Right hindlimb (tissue), 1 donor: ENCODE measurements around the gene ZNF550.
"Not testable (repeated sequence)": the region's sequence is repeated elsewhere in the genome, so short reads cannot be mapped to it uniquely, and the experiment has no call there.

Experiments
- DNase-seq: peaks from one replicate; pipeline ENCODE4 v3.0.0-alpha.2; 2018

Gene ZNF550

DNA sequence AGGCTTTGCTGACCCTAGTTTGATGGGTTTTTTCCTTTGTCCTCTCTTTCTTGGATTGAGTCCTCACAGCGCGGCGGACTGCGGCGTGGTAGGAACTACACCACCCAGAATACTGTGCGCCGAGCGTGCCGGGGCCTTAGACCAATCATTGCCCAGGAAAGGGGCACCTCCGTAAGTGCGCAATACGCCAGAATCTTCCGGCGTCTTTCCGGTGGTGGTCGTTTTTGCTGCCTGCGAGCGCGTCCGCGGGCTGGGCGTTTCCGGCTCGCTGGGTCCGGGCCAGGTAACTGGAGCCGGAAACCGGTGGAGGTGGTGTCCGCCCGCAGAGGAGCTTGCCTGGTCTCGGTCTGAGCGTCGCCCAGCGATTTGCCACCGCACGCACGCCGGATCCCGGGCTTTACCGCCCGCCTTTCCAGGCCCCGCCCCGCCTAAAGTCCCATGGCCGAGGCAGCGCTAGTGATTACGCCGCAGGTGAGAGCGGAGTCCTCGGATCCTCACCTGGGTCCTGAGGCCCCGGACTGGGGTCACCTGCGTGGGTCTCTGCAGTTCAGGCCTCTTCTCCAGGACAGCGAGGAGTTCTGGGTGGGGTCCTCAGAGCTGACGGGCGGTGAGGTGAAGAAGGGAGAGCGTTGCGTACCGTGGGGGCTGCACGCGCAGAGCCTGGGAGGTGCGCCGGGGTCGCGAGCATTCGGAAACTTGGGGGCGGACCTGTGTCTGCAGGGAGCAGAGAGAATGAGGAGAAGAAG, 32.4 kb downstream of the ZNF550 start, which contains the start of gene ZNF549:
ZNF549 (plus strand) TSS at position 221 of the 746 bp plus-strand sequence; CDS start at position 439, 218 bp downstream.
- peak; percentile 95 for DNase-seq

DNA sequence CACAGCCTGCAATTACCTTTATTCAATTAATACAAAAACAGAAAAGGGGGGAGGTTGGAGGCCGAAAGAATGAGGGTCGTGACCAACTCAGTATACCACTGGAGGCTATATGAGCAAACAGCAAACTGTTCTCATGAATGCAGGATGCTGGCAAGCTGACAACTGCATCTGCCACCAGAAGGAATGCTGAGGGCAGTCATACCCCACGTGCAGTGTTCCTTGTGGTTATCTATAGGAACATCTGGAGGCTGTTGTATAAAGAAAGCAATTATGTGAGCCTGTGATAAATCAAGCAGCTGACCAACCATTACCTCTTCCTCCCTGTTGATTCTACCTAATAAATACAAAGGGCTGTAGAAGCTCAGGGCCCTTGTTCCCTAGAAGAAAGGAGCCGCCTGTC, 41.6 kb downstream of the ZNF550 start:
- not testable (repeated sequence) for DNase-seq

DNA sequence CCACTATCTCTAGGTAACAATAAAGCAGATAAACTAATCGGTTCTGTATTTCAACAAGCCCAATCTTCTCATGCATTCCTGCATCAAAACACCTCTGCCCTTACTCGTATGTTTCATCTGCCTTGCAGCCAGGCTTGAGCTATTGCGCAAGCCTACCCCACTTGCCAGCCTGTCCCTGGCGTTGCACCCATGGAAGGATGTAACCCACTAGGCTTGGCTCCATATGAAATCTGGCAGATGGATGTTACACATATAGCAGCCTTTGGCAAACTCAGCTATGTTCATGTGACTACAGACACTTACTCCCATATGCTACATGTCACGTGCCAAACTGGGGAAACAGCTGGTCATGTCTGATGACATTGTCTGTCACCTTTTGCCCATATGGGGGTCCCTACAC, 44.4 kb downstream of the ZNF550 start:
- DNase-seq: no peak

DNA sequence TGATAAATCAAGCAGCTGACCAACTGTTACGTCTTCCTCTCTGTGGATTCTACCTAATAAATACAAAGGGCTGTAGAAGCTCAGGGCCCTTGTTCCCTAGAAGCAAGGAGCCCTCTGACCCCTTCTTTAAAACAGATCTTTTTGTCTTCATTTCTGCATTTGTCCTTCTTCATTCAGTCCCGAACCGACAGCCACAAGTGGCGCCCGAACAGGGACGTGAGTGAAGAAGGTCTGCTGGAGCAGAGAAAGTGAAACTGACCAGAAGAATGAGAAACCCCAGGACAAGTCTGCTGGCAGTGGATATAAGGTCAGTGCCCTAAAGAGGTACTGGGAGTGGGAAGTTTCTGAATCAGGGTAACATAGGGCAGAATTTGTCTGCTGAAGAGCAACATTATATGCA, 46.8 kb downstream of the ZNF550 start:
- no peak for DNase-seq

DNA sequence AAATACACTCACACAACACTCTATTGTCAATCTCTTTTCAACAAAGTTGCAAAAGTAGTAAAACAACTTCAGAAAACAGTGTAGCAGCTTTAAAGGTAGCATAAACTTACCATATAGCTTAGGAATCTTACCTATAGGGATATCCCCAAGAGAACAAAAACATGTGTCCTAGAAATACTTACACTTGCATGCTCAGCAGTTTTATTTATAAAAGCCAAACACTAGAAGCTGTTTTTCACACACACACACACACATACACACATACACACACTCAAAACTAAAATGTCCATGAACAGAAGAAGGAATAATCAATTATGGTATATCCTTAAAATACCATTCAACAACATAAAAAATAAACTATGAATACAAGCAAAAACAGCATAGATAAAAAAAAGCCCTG, 48.2 kb downstream of the ZNF550 start:
- no peak for DNase-seq

DNA sequence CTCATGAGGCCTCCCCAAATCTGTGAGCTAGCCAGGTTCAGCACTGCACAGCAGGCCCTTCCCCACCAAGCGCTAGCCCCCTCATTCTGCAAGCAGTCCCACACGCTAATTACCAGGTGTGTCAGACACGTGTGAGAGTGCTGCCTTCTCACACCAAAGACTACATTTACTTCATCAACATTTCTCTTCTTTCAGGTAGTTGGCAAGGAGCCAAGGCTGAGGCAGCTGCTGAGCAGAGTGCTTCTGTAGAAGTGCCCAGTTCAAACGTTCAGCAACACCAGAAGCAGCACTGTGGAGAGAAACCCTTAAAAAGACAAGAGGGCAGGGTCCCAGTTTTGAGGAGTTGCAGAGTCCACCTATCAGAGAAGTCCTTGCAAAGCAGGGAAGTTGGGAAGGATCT, 53.5 kb downstream of the ZNF550 start:
- DNase-seq: no peak

DNA sequence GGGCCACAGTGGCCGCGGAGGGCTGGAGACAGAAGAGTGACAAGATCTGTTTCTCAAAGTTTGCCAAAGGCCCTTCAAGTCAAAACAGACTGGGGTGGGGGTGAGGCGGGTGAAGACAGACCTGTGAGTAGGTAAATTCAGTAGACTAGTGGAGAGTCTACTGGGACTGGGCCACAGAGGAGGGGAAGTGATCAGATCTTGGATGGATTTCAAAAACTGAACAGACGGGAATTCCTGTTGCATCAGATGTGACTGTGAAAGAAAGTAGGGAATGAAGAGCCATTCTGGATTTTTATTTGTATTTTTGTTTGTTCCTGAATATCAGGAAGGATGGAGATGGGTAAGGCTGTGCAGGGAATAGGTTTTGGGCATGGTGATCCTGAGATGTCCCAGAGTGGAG, 59.3 kb downstream of the ZNF550 start:
- not testable (repeated sequence) for DNase-seq

DNA sequence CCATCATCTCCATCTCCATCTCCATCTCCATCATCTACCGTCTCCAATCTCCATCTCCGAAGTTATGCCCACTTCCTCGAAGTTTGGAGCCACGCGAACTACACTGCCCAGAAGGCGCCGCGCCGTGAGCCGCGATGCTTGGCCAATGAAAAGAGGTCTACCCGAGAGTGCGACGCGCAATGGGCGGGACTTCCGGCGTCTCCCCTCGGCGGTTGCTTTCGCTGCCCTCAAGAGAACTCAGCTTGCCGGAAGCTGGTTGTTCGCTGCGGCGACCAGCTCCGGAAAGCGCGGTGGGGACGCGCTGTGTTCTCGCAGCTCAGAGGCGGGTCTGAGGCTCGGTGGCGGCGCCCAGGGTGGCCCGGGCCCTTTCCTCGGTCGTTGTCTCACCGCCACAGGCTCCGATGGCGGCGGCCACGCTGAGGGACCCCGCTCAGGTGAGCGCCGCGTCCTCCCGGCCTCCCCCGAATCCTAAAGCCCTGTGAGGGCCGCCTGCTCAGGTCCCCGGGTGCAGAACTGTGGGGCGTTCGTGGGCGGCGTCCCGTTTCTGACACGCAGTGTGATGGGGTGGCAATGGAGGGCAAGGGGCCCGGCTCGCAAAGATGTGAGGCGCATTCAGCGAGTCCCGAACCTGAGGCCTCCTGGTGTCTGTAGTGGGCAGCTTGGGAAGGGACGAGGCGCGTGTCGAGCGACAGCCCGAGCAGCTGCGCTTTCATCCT, 59.8 kb downstream of the ZNF550 start, which contains the start of gene ZNF773:
ZNF773 (plus strand) TSS at position 259 of the 716 bp plus-strand sequence; CDS start at position 402, 143 bp downstream.
- peak; percentile 96 for DNase-seq

DNA sequence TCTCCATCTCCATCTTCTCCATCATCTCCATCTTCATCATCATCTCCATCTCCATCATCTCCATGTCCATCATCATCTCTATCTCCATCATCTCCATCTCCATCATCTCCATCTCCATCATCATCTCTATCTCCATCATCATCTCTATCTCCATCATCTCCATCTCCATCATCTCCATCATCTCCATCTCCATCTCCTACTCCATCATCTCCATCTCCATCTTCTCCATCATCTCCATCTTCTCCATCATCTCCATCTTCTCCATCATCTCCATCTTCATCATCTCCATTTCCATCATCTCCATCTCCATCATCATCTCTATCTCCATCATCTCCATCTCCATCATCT, 60.4 kb downstream of the ZNF550 start:
- DNase-seq: not testable (repeated sequence)

DNA sequence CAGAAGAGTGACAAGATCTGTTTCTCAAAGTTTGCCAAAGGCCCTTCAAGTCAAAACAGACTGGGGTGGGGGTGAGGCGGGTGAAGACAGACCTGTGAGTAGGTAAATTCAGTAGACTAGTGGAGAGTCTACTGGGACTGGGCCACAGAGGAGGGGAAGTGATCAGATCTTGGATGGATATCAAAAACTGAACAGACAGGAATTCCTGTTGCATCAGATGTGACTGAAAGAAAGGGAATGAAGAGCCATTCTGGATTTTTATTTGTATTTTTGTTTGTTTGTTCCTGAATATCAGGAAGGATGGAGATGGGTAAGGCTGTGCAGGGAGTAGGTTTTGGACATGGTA, 71.4 kb downstream of the ZNF550 start:
- not testable (repeated sequence) for DNase-seq

DNA sequence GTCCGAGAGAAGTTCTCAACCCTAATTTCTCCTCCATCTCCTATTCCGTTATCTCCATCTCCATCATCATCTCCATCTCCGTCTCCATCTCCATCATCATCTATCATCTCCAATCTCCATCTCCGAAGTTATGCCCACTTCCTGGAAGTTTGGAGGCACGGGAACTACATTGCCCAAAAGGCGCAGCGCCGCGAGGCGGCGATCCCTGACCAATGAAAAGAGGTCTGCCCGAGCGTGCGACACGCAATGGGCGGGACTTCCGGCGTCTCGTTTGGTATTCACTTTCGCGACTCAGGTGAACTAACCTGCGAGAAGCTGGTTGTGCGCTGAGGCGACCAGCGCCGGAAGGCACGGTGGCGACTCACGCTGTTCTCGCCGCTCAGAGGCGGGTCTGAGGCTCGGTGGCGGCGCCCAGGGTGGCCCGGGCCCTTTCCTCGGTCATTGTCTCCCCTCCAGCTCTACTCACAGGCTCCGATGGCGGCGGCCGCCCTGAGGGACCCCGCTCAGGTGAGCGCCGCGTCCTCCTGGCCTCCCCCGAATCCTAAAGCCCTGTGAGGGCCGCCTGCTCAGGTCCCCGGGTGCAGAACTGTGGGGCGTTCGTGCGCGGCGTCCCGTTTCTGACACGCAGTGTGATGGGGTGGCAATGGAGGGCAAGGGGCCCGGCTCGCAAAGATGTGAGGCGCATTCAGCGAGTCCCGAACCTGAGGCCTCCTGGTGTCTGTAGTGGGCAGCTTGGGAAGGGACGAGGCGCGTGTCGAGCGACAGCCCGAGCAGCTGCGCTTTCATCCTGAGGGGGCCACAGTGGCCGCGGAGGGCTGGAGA, 72.0 kb downstream of the ZNF550 start, which contains the start of gene ZNF419:
ZNF419 (plus strand) TSS at position 274 of the 822 bp plus-strand sequence; CDS start at position 475, 201 bp downstream.
- peak; percentile 94 for DNase-seq
